Peyer's patch (tissue), 4 donors: ENCODE data around the gene PHLDB3.

Experiments
- CTCF ChIP-seq, 6 experiments: fragments of 450-650 bp in 4 of 6; fragments of 200-600 bp in 2 of 6; sonication (generic) in 1 of 6; IDR thresholded peaks; one replicate each; pipeline ENCODE4 v1.5.1; 2017 to 2019; ENCODE audit warnings: antibody characterized with exemption in 6 of 6, mild to moderate bottlenecking in 3 of 6, moderate library complexity in 1 of 6
- POLR2A ChIP-seq, 2 donors: fragments of 450-650 bp; IDR thresholded peaks; one replicate each; pipeline ENCODE4 v1.5.1; 2017; ENCODE audit warnings: antibody characterized with exemption in 2 of 2, mild to moderate bottlenecking in 2 of 2, moderate library complexity in 2 of 2

GRCh38 chr19:43460362-43461016, 44.1 kb downstream of the PHLDB3 start:
- TF ChIP-seq POLR2A (IDR thresholded peaks at IDR 0.05) = no peak
- no peak for TF ChIP-seq CTCF (IDR thresholded peaks at IDR 0.05)
